Activated T-cell treated with anti-CD3 and anti-CD28 coated beads, Interleukin-2, amount 50 U/mL, for 1 hour (primary cell): ENCODE data around the gene ZFYVE28.
"Not testable (repeated sequence)": the region's sequence is repeated elsewhere in the genome, so short reads cannot be mapped to it uniquely, and the experiment has no call there.

Source experiments
- DNase-seq: peaks from one replicate; pipeline ENCODE4 v3.0.0-alpha.2; 2020

ZFYVE28 gene

GRCh38 chr4:2390146-2390545 is 28.3 kb downstream of the ZFYVE28 start:
- DNase-seq = no peak

- no peak for DNase-seq
Measured at GRCh38 chr4:2389691-2390090, 28.8 kb downstream of the ZFYVE28 start.

GRCh38 chr4:2388429-2389182 is 29.8 kb downstream of the ZFYVE28 start:
- no peak for DNase-seq

- no peak for DNase-seq
Measured at GRCh38 chr4:2387829-2388228, 30.6 kb downstream of the ZFYVE28 start.

GRCh38 chr4:2387218-2387617 is 31.2 kb downstream of the ZFYVE28 start:
- no peak for DNase-seq

GRCh38 chr4:2386717-2387116 is 31.7 kb downstream of the ZFYVE28 start:
- no peak for DNase-seq

- no peak for DNase-seq
Measured at GRCh38 chr4:2385516-2385915, 32.9 kb downstream of the ZFYVE28 start.

GRCh38 chr4:2384245-2384644 is 34.2 kb downstream of the ZFYVE28 start:
- no peak for DNase-seq

GRCh38 chr4:2383760-2384159 is 34.7 kb downstream of the ZFYVE28 start:
- DNase-seq = no peak

- DNase-seq = not testable (repeated sequence)
Measured at GRCh38 chr4:2383220-2383631, 35.2 kb downstream of the ZFYVE28 start.

GRCh38 chr4:2382769-2383202 is 35.7 kb downstream of the ZFYVE28 start:
- DNase-seq = not testable (repeated sequence)

GRCh38 chr4:2380589-2380988 is 37.9 kb downstream of the ZFYVE28 start:
- DNase-seq = not testable (repeated sequence)

- no peak for DNase-seq
Measured at GRCh38 chr4:2378898-2379297, 39.5 kb downstream of the ZFYVE28 start.

GRCh38 chr4:2378401-2378800 is 40.0 kb downstream of the ZFYVE28 start:
- DNase-seq = no peak

GRCh38 chr4:2377241-2377640 is 41.2 kb downstream of the ZFYVE28 start:
- no peak for DNase-seq

- DNase-seq = no peak
Measured at GRCh38 chr4:2375427-2375826, 43.0 kb downstream of the ZFYVE28 start.

GRCh38 chr4:2373532-2373931 is 44.9 kb downstream of the ZFYVE28 start:
- no peak for DNase-seq

- DNase-seq = no peak
Measured at GRCh38 chr4:2372488-2373030, 45.9 kb downstream of the ZFYVE28 start.

- no peak for DNase-seq
Measured at GRCh38 chr4:2371765-2372487, 46.5 kb downstream of the ZFYVE28 start.

GRCh38 chr4:2370597-2371320 is 47.7 kb downstream of the ZFYVE28 start:
- no peak for DNase-seq

GRCh38 chr4:2368746-2369437 is 49.6 kb downstream of the ZFYVE28 start:
- DNase-seq = no peak

- no peak for DNase-seq
Measured at GRCh38 chr4:2367626-2368025, 50.8 kb downstream of the ZFYVE28 start.
